Panc1 (cell line): ENCODE data around the gene ZNF521. TPM values are rescaled to one million over a fixed set of nuclear protein-coding genes. Genes with fewer than 3 reads are reported as not detected.

Experiments used
- ATAC-seq: fragments of 200-7000 bp; cut with Tn5 transposase; 2 replicates; pipeline ENCODE4 v1.9.1; 2020; ENCODE audit warnings: mild to moderate bottlenecking, moderate library complexity
- BruUV-seq: library from RNA; stranded (reverse); fragments of 400-500 nt; replicated peaks from 2 replicates; lab custom pipeline; 2021; lab: Mats Ljungman, UMichigan
- CTCF ChIA-PET: fragments of 300-600 bp; sonication (Branson Sonifier 250); formaldehyde crosslinking; loops from one replicate; lab custom pipeline; 2022; ENCODE audit warnings: antibody characterized with exemption; lab: Charles Lee
- POLR2A ChIA-PET: fragments of 300-600 bp; sonication (Branson Sonifier 250); formaldehyde crosslinking; loops from one replicate; lab custom pipeline; 2022; ENCODE audit warnings: antibody characterized with exemption; lab: Charles Lee
- DNase-seq: peaks from one replicate; pipeline ENCODE4 v3.0.0-alpha.2; 2010; ENCODE audit warnings: low read depth, low spot score
- H3K27ac ChIP-seq: 2 replicates; pipeline ENCODE4 v1.5.1; 2011; ENCODE audit warnings: mild to moderate bottlenecking, low read length, inconsistent platforms
- H3K27me3 ChIP-seq: fragments of 200-500 bp; sonication (Bioruptor generic); 2 replicates; pipeline ENCODE4 v1.6.0; 2014; ENCODE audit warnings: low read length, inconsistent platforms; ENCODE audit not compliant: control insufficient read depth, insufficient read depth
- H3K36me3 ChIP-seq: fragments of 200-500 bp; sonication (Bioruptor generic); 2 replicates; pipeline ENCODE4 v1.5.1; 2014; ENCODE audit warnings: inconsistent platforms, mild to moderate bottlenecking, low read length, moderate library complexity; ENCODE audit not compliant: control insufficient read depth, insufficient read depth
- H3K4me1 ChIP-seq: 2 replicates; pipeline ENCODE4 v1.5.1; 2011; ENCODE audit warnings: inconsistent platforms, mild to moderate bottlenecking, low read length, moderate library complexity; ENCODE audit not compliant: control insufficient read depth, insufficient read depth
- H3K4me3 ChIP-seq, 2 experiments: 2 replicates each; pipeline ENCODE4 v1.5.1; 2011 to 2012; ENCODE audit warnings: low read depth in 2 of 2, low read length in 2 of 2, mild to moderate bottlenecking in 2 of 2, inconsistent platforms in 1 of 2, moderate library complexity in 1 of 2
- H3K9me3 ChIP-seq: fragments of 200-500 bp; sonication (Bioruptor generic); 2 replicates; pipeline ENCODE4 v1.5.1; 2014; ENCODE audit warnings: low read depth, mild to moderate bottlenecking, inconsistent platforms, low read length, moderate library complexity; ENCODE audit not compliant: control insufficient read depth, insufficient read depth
- CTCF ChIP-seq: fragments of 450-650 bp; IDR thresholded peaks from 2 replicates; pipeline ENCODE4 v1.5.1; 2017; ENCODE audit warnings: mild to moderate bottlenecking
- POLR2AphosphoS5 ChIP-seq: IDR thresholded peaks from 2 replicates; pipeline ENCODE4 v1.6.1; 2012; ENCODE audit warnings: mild to moderate bottlenecking, low read depth, low read length, moderate library complexity
- REST ChIP-seq, 2 experiments: IDR thresholded peaks; 2 replicates each; pipeline ENCODE4 v1.6.1; 2011 to 2012; ENCODE audit warnings: low read depth in 2 of 2, control low read depth in 1 of 2, low read length in 1 of 2, mild to moderate bottlenecking in 1 of 2, moderate library complexity in 1 of 2; ENCODE audit not compliant: insufficient read depth in 1 of 2
- SIN3A ChIP-seq: IDR thresholded peaks from 2 replicates; pipeline ENCODE4 v1.6.1; 2012; ENCODE audit warnings: low read depth, mild to moderate bottlenecking, low read length, moderate library complexity, borderline replicate concordance; ENCODE audit not compliant: insufficient read depth
- TCF7L2 ChIP-seq: IDR thresholded peaks from 2 replicates; pipeline ENCODE4 v1.6.1; 2011; ENCODE audit warnings: mild to moderate bottlenecking, low read depth, low read length, inconsistent platforms
- in situ Hi-C: cut with HindIII; loops from 2 replicates; pipeline ENCODE4 v1.10.0; 2016; ENCODE audit warnings: low sequenced_read_pairs, low pct_unique_long_range_greater_than_20kb
- intact Hi-C: fragments of 100-400 bp; cut with micrococcal nuclease; formaldehyde crosslinking; loops from one replicate; pipeline ENCODE4 v1.10.0; 2022; ENCODE audit not compliant: unreplicated experiment
- total RNA-seq: library from RNA; stranded (reverse); gene quantifications from one replicate; pipeline ENCODE4 v1.2.1, GENCODE V29; 2021; ENCODE audit not compliant: unreplicated experiment

ZNF521 gene
- total RNA-seq, 1 experiment from 2014 or later, result 0.15 TPM

GRCh38 chr18:25228410-25228809 lies 123.6 kb downstream of the ZNF521 start:
- intact Hi-C loops (no loop called here), in situ Hi-C loops (no loop called here)
- no peak overlapping the region for H3K4me3 ChIP-seq
- no peaks in the 10 kb centered on the region for H3K4me1 ChIP-seq
- ATAC-seq (no peak), DNase-seq (no peak)
- CTCF ChIA-PET, result no interaction called here
- H3K9me3 ChIP-seq, result no peaks in the 10 kb centered on the region
- no peak for TF ChIP-seq SIN3A
- TF ChIP-seq POLR2AphosphoS5, result no peak
- no peak for TF ChIP-seq CTCF
- TF ChIP-seq REST (IDR thresholded peaks at IDR 0.05; ENCODE audit: insufficient read depth in 1 of 2, low read depth in 2 of 2, low read length in 1 of 2), result no peak
- no peak for TF ChIP-seq TCF7L2
- no peak overlapping the region for H3K27ac ChIP-seq
- POLR2A ChIA-PET, result no interaction called here
- no TSS peak for BruUV-seq
- H3K36me3 ChIP-seq, result no peaks in the 10 kb centered on the region
- H3K27me3 ChIP-seq, result no peaks in the 10 kb centered on the region; the same call in 1 of the 2 replicates

GRCh38 chr18:25225151-25225550 lies 126.8 kb downstream of the ZNF521 start:
- Histone ChIP-seq H3K27ac (no peak overlapping the region), H3K4me1 (no peaks in the 10 kb centered on the region), H3K9me3 (no peaks in the 10 kb centered on the region), H3K4me3 (no peak overlapping the region), H3K27me3 (no peaks in the 10 kb centered on the region; the same call in 1 of the 2 replicates), H3K36me3 (no peaks in the 10 kb centered on the region)
- TF ChIP-seq TCF7L2 (no peak), POLR2AphosphoS5 (no peak), SIN3A (no peak), CTCF (no peak), REST (IDR thresholded peaks at IDR 0.05; ENCODE audit: insufficient read depth in 1 of 2, low read depth in 2 of 2, low read length in 1 of 2) (no peak)
- ChIA-PET CTCF (no interaction called here), POLR2A (no interaction called here)
- no TSS peak for BruUV-seq
- intact Hi-C loops (no loop called here), in situ Hi-C loops (no loop called here)
- no peak for DNase-seq
- ATAC-seq, result no peak
